Activated naive CD8-positive, alpha-beta T cell treated with anti-CD3 and anti-CD28 coated beads, Interleukin-2, amount 50 U/mL, for 24 hours (primary cell): ENCODE data around the gene EMP3.
"Not testable (repeated sequence)": the region's sequence is repeated elsewhere in the genome, so short reads cannot be mapped to it uniquely, and the experiment has no call there.

Experiments used
- ATAC-seq: fragments of 150-1000 bp; cut with Tn5 transposase; one replicate; pipeline ENCODE4 v1.10.0; 2021
- DNase-seq: peaks from one replicate; pipeline ENCODE4 v3.0.0; 2021
- H3K27ac Mint-ChIP-seq: one replicate; pipeline ENCODE4 v1.8.0; 2021; ENCODE audit warnings: mild to moderate bottlenecking, mixed read lengths
- H3K27me3 Mint-ChIP-seq: one replicate; pipeline ENCODE4 v1.8.0; 2021; ENCODE audit warnings: mixed read lengths
- H3K36me3 Mint-ChIP-seq: one replicate; pipeline ENCODE4 v1.8.0; 2021; ENCODE audit warnings: low read depth, mixed read lengths
- H3K4me1 Mint-ChIP-seq: one replicate; pipeline ENCODE4 v1.8.0; 2021; ENCODE audit warnings: mixed read lengths
- H3K4me3 Mint-ChIP-seq: one replicate; pipeline ENCODE4 v1.8.0; 2021; ENCODE audit warnings: mild to moderate bottlenecking, moderate library complexity, mixed read lengths
- H3K9me3 Mint-ChIP-seq: one replicate; pipeline ENCODE4 v1.8.0; 2021; ENCODE audit warnings: mixed read lengths

EMP3 gene

DNA sequence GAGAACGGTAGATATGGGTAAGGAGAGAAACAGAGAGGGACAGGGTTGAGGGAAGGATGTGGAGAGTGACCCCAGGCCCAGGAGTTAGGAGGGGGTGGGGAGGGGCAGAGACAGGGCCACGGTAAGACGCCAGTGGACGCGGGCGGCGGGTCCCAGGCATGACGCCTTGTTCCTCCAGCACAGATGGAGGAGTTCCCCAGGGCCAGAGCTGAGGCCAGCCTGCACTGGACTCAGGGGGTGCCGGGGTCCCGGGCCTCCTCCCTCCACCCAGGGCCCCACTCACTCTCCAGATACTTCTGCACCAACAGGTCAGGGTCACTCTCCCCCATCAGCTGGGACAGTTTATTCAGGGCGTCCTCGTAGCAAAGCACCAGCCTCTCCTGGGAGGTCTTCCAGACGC lies 22.0 kb upstream of the EMP3 start:
- Mint-ChIP-seq H3K9me3 (no peaks in the 10 kb centered on the region), H3K4me1 (no peaks in the 10 kb centered on the region), H3K4me3 (no peak overlapping the region), H3K27me3 (no peaks in the 10 kb centered on the region), H3K27ac (no peak overlapping the region), H3K36me3 (no peaks in the 10 kb centered on the region)
- ATAC-seq (no peak), DNase-seq (no peak)

DNA sequence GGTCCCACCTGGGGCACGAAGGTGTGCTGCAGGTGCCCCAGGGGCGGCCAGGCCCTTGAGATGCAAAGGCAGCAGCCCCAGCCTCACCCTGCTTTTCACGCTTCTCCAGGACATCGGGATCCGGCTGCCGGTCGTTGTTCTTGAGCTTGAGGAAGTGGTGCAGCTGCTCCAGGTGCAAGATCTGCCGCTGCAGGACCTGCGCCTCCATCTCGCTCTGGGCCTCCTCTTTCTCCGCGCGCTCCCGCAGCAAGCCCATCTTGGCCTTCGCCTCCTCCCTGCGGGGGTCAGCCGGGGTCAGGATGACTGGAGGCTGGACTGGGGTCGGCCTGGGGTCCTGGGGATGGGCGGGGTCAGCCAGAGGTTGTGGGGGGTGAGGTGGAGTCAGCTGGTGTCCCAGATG lies 21.5 kb upstream of the EMP3 start:
- no peak overlapping the region for H3K27ac Mint-ChIP-seq
- ATAC-seq = no peak
- H3K27me3 Mint-ChIP-seq = no peaks in the 10 kb centered on the region

DNA sequence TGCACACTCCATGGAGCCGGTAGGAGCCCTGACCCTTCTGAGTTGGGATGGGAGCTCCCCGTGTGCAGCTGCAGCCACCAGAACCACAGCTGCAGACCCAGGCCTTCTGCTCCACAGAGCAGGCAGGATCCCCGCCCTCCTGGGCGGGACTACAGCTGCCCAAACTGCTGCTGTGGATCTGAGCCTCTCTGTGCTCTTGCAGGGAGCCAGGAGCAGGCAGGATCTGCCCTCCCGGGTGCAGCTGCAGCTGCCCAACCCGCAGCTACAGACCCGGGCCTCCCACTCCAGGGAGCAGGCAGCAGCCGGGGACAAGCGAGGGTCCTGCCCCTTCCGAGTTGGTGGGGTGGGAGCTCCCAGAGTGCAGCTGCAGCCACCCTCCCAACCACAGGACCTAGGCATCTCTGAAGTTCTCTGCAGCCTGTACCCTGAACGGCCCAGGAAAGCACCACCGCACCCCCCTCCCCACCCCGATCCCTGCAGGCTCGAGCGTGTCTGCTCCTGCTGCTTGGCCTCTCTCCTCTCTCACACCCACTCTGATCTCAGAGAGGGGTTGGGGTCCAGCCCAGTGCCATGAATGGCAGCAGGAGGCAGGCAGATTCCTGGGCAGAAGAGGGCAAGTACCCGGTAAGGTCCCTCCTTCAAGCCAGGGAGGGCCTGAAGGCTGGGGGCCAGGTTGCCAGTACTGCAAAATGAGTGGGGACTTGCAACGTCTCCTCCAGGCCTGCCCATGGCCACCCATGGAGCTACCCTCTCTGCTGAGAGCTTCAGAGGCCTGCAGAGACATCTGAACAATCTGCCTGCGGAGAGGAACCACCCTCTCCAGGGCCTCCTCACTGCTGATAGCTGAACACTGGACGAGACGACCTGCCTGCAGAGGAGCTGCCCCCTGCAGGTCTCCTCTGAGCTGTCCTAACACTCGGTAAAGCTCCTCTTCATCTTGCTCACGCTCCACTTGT lies 16.4 kb upstream of the EMP3 start:
- no peaks in the 10 kb centered on the region for H3K36me3 Mint-ChIP-seq
- H3K4me3 Mint-ChIP-seq = no peak overlapping the region
- DNase-seq (no peak), ATAC-seq (no peak)
- H3K27ac Mint-ChIP-seq = no peak overlapping the region
- no peaks in the 10 kb centered on the region for H3K9me3 Mint-ChIP-seq
- no peaks in the 10 kb centered on the region for H3K27me3 Mint-ChIP-seq
- no peaks in the 10 kb centered on the region for H3K4me1 Mint-ChIP-seq

More for the DNA sequence above, 21.5 kb upstream of the EMP3 start:
- Mint-ChIP-seq H3K36me3 (no peaks in the 10 kb centered on the region), H3K4me3 (no peak overlapping the region), H3K9me3 (no peaks in the 10 kb centered on the region), H3K4me1 (no peaks in the 10 kb centered on the region)
- no peak for DNase-seq

DNA sequence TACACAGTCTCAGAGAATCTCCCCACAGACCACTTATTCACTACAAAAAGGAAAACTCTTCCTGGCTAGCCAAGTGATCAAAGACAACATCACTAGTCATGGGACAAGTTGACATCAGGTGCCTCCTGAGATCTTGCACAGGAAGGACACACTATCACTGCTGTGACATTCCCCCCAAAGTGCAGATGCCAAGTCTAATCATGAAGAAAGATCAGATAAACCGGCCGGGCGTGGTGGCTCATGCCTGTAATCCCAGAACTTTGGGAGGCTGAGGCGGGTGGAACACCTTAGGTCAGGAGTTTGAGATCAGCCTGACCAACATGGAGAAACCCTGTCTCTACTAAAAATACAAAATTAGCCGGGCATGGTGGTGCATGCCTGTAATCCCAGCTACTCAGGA lies 15.6 kb upstream of the EMP3 start:
- not testable (repeated sequence) for H3K27me3 Mint-ChIP-seq, H3K4me3 Mint-ChIP-seq, H3K4me1 Mint-ChIP-seq, H3K9me3 Mint-ChIP-seq, H3K36me3 Mint-ChIP-seq, H3K27ac Mint-ChIP-seq, DNase-seq, ATAC-seq

DNA sequence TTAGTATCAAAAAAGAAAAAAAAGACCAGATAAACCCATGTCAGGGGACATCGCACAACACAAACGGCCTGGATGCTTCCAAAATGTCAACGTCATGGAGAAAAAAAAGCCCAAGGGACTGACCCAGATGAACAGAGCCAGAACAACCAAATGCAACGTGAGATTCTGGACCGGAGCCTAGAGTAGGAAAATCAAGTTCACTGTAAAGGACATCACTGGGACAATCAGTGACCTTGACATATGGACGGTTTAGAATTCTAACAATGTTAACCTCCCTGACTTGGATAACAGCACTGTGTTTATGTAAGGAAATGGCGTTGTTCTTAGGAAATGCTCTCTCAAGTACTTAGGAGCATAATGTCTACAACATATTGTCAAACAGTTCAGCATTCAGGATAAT lies 15.1 kb upstream of the EMP3 start:
- H3K36me3 Mint-ChIP-seq = no peaks in the 10 kb centered on the region
- H3K4me1 Mint-ChIP-seq = no peaks in the 10 kb centered on the region
- no peak overlapping the region for H3K4me3 Mint-ChIP-seq
- no peak overlapping the region for H3K27ac Mint-ChIP-seq
- no peak for DNase-seq
- H3K9me3 Mint-ChIP-seq = no peaks in the 10 kb centered on the region
- H3K27me3 Mint-ChIP-seq = no peaks in the 10 kb centered on the region
- no peak for ATAC-seq

DNA sequence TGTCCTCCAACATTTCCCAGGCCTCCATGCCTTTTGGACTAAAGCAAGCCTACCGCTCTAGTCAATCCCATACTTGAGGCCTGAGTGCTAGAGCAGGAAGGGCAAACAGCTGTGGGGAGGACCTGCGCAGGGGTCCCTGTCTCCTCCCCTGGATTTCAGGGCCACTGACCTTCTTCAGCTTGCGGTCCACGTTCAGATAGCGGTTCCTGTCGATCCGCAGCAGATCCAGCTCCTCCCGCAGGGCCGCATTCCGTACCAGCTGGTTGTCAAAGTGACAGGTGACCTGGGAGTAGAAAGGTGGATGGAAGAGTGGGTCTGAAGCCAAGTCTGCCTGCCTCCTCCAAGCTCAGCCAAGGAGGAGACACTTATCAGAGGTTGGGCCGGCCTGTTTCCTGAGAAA lies 14.0 kb upstream of the EMP3 start:
- no peaks in the 10 kb centered on the region for H3K27me3 Mint-ChIP-seq
- H3K36me3 Mint-ChIP-seq = no peaks in the 10 kb centered on the region
- no peaks in the 10 kb centered on the region for H3K4me1 Mint-ChIP-seq
- H3K9me3 Mint-ChIP-seq = no peaks in the 10 kb centered on the region
- H3K27ac Mint-ChIP-seq = no peak overlapping the region
- DNase-seq (no peak), ATAC-seq (no peak)
- H3K4me3 Mint-ChIP-seq = no peak overlapping the region

DNA sequence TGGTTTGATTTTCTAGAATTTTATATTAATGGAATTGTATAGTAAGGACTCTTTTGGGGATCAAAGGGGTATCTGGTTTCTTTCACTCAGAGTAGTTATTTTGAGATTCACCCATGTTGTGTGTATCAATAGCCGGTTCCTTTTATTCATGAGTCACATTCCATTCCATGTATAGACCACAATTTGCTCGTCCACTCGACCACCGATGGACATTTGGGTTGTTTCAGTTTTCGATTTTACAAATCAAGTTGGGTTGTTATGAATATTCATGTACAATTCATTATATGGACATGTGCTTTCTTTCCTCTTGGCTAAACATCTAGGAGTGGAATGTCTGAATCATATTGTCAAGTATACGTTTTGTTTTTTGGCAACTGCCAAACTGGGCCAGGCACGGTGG lies 9.6 kb upstream of the EMP3 start:
- no peaks in the 10 kb centered on the region for H3K27me3 Mint-ChIP-seq
- ATAC-seq (no peak), DNase-seq (no peak)
- H3K4me3 Mint-ChIP-seq = no peak overlapping the region
- no peak overlapping the region for H3K27ac Mint-ChIP-seq
- H3K36me3 Mint-ChIP-seq = no peaks in the 10 kb centered on the region
- H3K9me3 Mint-ChIP-seq = no peaks in the 10 kb centered on the region
- peaks cover 9% of the 10 kb centered on the region for H3K4me1 Mint-ChIP-seq

DNA sequence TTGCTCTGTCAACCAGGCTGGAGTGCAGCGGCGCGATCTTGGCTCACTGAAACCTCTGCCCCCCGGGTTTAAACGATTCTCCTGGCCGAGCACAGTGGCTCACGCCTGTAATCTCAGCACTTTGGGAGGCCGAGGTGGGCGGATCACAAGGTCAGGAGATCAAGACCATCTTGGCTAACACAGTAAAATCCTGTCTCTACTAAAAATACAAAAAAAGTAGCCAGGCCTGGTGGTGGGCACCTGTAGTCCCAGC lies 7.7 kb upstream of the EMP3 start:
- ATAC-seq, H3K4me3 Mint-ChIP-seq, H3K36me3 Mint-ChIP-seq, H3K27ac Mint-ChIP-seq, H3K9me3 Mint-ChIP-seq, DNase-seq, H3K27me3 Mint-ChIP-seq: not testable (repeated sequence)
- peaks cover 24% of the 10 kb centered on the region for H3K4me1 Mint-ChIP-seq

DNA sequence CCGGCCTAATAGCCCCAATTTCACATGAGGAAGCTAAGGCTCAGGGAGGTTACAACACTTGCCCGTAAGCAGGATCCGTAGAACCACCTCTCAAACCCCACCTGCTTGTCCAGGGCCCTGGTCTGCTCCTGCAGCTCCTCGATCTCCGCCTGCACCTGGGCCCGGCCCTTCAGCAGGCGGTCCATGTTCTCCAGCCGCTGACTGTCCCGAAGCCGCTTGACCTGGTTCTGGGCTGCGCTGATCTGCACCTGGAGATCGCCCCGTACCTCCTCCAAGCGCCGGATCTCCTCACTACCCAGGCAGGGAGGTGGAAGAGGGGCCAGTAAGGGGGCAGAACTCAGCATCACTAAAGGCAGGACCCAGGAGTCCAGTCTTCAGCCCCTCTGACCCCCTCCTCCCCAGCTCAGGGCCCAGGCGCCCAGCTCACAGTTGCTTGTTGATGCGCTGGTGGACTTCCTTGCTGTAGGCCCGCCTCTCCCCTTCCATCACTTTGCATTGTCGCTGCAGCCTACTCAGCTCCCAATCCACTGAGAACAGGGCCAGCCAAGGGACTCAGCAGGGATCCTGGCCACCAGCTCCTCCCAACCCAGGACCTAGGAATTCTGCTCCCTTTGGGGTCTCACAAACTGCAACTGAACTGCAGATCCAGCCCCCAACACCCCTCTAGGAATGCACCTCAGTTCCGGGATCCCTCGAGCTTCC lies 6.9 kb upstream of the EMP3 start:
- DNase-seq = no peak
- H3K36me3 Mint-ChIP-seq = no peaks in the 10 kb centered on the region
- no peak overlapping the region for H3K27ac Mint-ChIP-seq
- H3K4me3 Mint-ChIP-seq = no peak overlapping the region
- H3K4me1 Mint-ChIP-seq = peaks cover 32% of the 10 kb centered on the region
- H3K9me3 Mint-ChIP-seq = no peaks in the 10 kb centered on the region
- no peak for ATAC-seq
- H3K27me3 Mint-ChIP-seq = no peaks in the 10 kb centered on the region

DNA sequence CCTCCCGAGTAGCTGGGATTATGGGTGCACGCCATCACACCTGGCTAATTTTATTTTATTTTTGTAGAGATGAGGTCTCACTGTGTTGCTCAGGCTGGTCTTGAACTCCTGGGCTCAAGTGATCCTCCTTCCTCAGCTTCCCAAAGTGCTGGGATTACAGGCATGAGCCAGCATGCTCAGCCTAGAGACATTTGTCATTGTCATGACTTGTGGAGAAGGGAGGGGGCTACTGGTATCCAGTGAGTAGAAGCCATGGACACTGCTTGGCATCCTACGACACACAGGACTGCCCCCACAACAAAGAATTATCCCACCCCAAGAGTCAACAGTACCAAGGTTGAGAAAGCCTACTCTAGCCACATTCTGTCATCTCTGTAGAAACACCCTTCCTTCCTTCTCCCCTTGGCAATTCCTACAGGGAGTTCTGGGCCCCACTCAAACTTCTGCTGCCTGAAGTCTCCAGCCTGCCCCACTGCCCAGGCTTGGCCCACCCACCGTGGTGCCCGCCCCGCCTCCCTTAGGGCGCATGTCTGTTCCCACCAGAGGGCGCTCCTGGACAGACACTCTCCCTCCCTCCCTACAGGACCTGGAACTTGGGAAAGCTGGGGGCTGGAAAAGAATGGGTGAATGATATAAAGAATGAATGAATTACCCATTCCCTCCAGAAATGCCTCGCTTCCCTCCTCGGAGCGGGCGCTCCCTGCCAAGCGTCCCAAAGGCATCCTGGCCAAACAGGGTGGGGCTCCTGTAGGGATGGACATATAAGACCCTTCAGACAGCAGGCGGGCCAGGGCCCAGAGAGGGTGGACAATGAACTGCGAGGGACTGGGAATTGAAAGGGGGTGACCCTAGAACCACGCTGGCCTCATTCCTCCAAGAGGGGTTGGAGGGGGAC lies 5.5 kb upstream of the EMP3 start:
- DNase-seq (peak; percentile 89), ATAC-seq (no peak)
- H3K36me3 Mint-ChIP-seq = no peaks in the 10 kb centered on the region
- H3K27ac Mint-ChIP-seq = no peak overlapping the region
- H3K4me3 Mint-ChIP-seq = peak overlapping the region; percentile 22
- no peaks in the 10 kb centered on the region for H3K9me3 Mint-ChIP-seq
- H3K27me3 Mint-ChIP-seq = no peaks in the 10 kb centered on the region
- H3K4me1 Mint-ChIP-seq = peaks cover 44% of the 10 kb centered on the region

DNA sequence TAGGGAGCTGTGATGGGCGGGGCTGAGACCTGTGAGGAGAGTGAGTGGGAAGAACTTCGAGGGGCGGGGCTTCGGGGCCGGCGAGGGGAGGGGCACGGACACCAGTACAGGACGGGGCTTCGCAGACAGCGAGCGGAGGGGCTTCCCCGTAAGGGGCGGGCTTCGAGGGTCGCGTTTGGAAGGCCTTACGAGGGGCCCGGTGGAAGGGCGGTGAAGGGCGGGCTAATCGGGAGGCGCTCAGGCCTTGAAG lies 4.1 kb upstream of the EMP3 start:
- peak; percentile 58 for ATAC-seq
- peaks cover 56% of the 10 kb centered on the region for H3K4me1 Mint-ChIP-seq

DNA sequence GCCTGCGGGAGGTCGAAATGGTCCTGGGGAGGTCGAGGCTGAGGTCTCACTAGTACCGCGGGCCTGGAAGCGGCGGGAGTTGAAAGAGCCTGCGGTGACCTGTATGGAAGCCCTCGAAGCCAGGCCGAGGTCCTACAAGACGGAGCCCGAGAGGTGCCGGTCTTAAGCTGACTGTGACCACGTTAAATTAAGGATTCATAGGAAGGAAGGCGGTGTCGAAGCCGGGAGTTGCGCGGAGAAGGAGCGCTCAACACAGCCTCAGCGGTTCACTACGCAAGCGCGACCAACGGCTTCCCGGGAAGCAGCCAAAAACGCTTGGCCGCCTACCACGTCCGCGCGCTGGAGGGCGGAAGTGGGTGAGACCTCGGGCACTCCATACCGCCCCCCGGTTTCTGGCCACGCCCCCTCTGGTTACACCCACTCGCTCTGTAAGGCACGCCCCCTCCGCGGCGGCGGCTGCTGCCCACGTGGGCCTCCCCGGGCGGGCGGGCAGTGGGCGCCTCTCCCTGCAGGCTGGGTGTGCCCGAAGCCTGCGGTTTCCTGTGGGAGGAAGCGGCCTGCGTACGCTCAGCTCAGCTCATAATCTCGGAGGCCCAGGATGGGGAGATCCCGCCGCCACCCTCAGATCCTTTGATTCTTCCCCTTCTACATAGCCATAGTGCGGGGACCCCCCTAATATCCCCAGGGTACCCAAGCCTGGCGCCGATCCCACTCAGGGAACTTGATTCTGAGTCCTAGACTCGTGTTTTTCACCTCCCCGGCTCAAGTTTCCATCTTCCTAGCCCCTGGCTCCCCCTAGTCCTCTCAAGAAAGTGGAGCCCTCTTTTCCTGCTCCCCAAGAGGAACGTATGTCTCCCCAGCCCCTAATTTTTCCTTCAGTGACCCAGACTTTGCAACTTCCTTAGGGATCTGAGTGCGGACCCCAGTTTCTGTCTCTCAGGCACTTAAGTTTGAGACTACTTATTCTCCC lies 3.4 kb upstream of the EMP3 start:
- Mint-ChIP-seq H3K36me3 (peaks cover 11% of the 10 kb centered on the region), H3K4me3 (peak overlapping the region; percentile 87), H3K4me1 (peaks cover 61% of the 10 kb centered on the region), H3K9me3 (no peaks in the 10 kb centered on the region), H3K27me3 (no peaks in the 10 kb centered on the region), H3K27ac (peak overlapping the region; percentile 97)
- ATAC-seq = peak; percentile 65
- DNase-seq = peak; percentile 99

More for the DNA sequence above, 4.1 kb upstream of the EMP3 start:
- Mint-ChIP-seq H3K4me3 (peak overlapping the region; percentile 87), H3K36me3 (peaks cover 6% of the 10 kb centered on the region), H3K27me3 (no peaks in the 10 kb centered on the region), H3K9me3 (no peaks in the 10 kb centered on the region), H3K27ac (peak overlapping the region; percentile 97)
- peak; percentile 98 for DNase-seq

DNA sequence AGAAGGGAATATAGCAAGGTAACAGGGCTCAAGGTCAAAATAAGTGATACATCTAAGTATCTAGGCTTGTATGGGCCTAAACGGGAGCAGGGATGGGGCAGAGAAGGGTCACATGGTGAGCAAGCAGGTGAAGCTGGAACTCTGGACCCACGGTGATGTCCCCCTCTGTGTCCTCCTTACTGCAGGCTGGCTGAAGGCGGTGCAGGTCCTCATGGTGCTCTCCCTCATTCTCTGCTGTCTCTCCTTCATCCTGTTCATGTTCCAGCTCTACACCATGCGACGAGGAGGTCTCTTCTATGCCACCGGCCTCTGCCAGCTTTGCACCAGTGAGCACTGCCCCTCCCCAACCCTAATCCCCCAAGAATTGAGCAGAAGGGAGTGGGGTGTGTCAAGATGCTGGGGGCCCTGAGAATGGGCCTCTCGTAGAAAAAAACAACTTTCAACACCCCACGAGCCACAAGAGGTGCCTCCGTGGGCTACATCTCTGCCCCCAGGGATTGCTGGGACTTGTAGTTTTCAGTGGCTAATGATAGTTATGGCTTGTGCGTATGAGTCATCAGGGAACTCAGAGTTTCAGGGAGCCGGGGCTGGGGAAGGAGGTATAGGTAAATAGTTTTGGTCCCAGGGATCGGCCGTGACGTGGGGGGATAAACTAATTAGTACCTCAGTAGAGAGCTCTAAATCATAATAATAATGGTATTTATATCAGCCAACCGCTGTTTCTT lies 4.0 kb downstream of the EMP3 start:
- H3K27ac Mint-ChIP-seq = peak overlapping the region; percentile 84
- no peaks in the 10 kb centered on the region for H3K27me3 Mint-ChIP-seq
- H3K4me1 Mint-ChIP-seq = peaks cover 78% of the 10 kb centered on the region
- no peaks in the 10 kb centered on the region for H3K9me3 Mint-ChIP-seq
- ATAC-seq = no peak
- H3K36me3 Mint-ChIP-seq = peaks cover 51% of the 10 kb centered on the region
- DNase-seq = peak; percentile 51
- peak overlapping the region; percentile 73 for H3K4me3 Mint-ChIP-seq
